Measurements from ENCODE around the gene FBXL3. TPM values are rescaled to one million over a fixed set of nuclear protein-coding genes. Genes with fewer than 3 reads are reported as not detected.
A peak's percentile ranks its signal among the peaks of the same experiment; 100 is the strongest.

Gene FBXL3
- polyA plus RNA-seq, 1 donor (not counting 4 experiments of a cell fraction or from before 2014, with no cell fraction given): 25.4 TPM

DNA sequence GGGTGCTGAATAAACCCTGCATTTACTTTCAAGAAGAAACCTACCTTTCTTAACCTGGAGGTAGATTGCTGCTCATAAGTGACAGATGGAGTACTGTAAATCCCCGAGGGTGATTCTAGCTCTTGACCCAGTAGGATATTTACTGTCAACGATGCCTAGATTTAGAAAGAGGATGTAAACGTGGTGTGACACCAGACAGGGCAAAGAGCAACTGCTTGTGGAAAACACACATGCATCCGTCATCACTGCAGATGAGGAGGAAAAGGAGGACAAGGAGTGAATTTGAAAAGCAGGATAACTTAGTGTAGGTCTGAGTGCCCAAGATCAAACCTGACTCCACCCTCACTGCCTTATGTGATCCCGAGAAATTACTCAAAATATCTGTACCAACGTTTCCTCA, 44.9 kb downstream of the FBXL3 start:
- Histone ChIP-seq H3K4me2 (ENCODE audit: control insufficient read depth, extremely low read depth, insufficient read depth, low read depth, low read length) (no peak overlapping the region), H3K4me1 (ENCODE audit: control insufficient read depth, extremely low read depth, insufficient read depth, low read length) (peaks cover 3% of the 10 kb centered on the region), H3K9me1 (ENCODE audit: control insufficient read depth, extremely low read depth, insufficient read depth, low read length) (no peaks in the 10 kb centered on the region), H4K20me1 (ENCODE audit: control insufficient read depth, extremely low read depth, insufficient read depth, low read length) (no peaks in the 10 kb centered on the region), H3K27me3 (ENCODE audit: control insufficient read depth, extremely low read depth, insufficient read depth, low read length) (peaks cover 15% of the 10 kb centered on the region), H3K4me3 (ENCODE audit: control insufficient read depth in 2 of 3, extremely low read depth in 1 of 3, insufficient read depth in 2 of 3, low read depth in 1 of 3, low read length in 3 of 3) (no peak overlapping the region), H2AFZ (ENCODE audit: control insufficient read depth, low read length) (no peak overlapping the region), H3K9ac (ENCODE audit: control insufficient read depth, extremely low read depth, insufficient read depth, low read length) (no peak overlapping the region), H3K27ac (ENCODE audit: control insufficient read depth, insufficient read depth, low read length) (no peak overlapping the region), H3K79me2 (ENCODE audit: control insufficient read depth, insufficient read depth, low read length) (no peaks in the 10 kb centered on the region), H3K9me3 (ENCODE audit: control insufficient read depth, low read depth, low read length) (no peaks in the 10 kb centered on the region), H3K36me3 (ENCODE audit: control insufficient read depth in 2 of 2, extremely low read depth in 1 of 2, insufficient read depth in 2 of 2, low read length in 2 of 2) (no peaks in the 10 kb centered on the region)
- DNase-seq (ENCODE audit: low read depth, low spot score) (no peak), FAIRE-seq (no peak)
- dilution Hi-C loops (cut with MboI; ENCODE audit: extremely low pct_ligation_motif_present, low sequenced_read_pairs): no loop called here
- no peak for TF ChIP-seq EZH2 (IDR thresholded peaks at IDR 0.05; ENCODE audit: low read length)
- TF ChIP-seq, protein P1, sequence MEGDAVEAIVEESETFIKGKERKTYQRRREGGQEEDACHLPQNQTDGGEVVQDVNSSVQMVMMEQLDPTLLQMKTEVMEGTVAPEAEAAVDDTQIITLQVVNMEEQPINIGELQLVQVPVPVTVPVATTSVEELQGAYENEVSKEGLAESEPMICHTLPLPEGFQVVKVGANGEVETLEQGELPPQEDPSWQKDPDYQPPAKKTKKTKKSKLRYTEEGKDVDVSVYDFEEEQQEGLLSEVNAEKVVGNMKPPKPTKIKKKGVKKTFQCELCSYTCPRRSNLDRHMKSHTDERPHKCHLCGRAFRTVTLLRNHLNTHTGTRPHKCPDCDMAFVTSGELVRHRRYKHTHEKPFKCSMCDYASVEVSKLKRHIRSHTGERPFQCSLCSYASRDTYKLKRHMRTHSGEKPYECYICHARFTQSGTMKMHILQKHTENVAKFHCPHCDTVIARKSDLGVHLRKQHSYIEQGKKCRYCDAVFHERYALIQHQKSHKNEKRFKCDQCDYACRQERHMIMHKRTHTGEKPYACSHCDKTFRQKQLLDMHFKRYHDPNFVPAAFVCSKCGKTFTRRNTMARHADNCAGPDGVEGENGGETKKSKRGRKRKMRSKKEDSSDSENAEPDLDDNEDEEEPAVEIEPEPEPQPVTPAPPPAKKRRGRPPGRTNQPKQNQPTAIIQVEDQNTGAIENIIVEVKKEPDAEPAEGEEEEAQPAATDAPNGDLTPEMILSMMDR (optimal IDR thresholded peaks at IDR 0.05 in 1 of 3, IDR thresholded peaks at IDR 0.05 in 1 of 3, conservative IDR thresholded peaks at IDR 0.05 in 1 of 3; ENCODE audit: extremely low read depth in 1 of 3, insufficient read depth in 2 of 3, low read length in 3 of 3): no peak

DNA sequence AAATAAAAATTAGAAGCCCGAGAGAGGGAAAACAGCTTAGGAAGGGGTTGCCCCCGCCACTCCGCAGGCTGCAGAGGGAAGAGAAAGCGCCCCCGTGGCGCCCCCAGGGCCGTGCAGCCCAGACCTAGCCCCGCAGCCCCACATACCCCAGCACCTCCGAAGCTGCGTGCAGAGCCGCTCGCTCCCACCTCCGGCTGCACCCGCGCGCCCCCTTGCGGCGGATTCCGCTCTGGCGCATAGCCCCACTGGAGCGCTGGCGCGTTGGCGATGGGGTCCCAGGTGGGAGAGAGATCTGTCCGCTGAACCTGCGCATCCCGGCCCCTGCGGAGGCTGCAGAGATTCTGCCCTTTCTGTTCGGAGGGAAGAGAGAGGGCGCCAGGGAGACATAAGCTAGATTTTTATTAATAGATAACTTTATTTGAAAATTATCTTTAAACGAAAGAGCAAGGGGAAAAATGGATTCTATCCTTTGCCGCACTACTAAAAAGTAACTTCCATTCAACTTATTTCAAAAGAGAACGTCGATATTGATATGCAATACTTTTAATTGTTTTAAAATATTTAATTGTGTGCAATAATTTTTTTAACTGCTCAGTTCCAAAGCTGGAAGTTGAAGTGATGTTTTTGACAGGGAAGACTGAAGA, 46.8 kb downstream of the FBXL3 start:
- DNase-seq (ENCODE audit: low read depth, low spot score) (no peak), FAIRE-seq (no peak)
- H3K4me3 ChIP-seq (ENCODE audit: control insufficient read depth in 2 of 3, extremely low read depth in 1 of 3, insufficient read depth in 2 of 3, low read depth in 1 of 3, low read length in 3 of 3): no peak overlapping the region
- peaks cover 12% of the 10 kb centered on the region for H3K4me1 ChIP-seq (ENCODE audit: control insufficient read depth, extremely low read depth, insufficient read depth, low read length)
- no peak for TF ChIP-seq EZH2 (IDR thresholded peaks at IDR 0.05; ENCODE audit: low read length)
- TF ChIP-seq, protein P1 (optimal IDR thresholded peaks at IDR 0.05 in 1 of 3, IDR thresholded peaks at IDR 0.05 in 1 of 3, conservative IDR thresholded peaks at IDR 0.05 in 1 of 3; ENCODE audit: extremely low read depth in 1 of 3, insufficient read depth in 2 of 3, low read length in 3 of 3): peak; percentile 76 to 99 (median 87)
- H3K27me3 ChIP-seq (ENCODE audit: control insufficient read depth, extremely low read depth, insufficient read depth, low read length): peaks cover 12% of the 10 kb centered on the region
- H3K9ac ChIP-seq (ENCODE audit: control insufficient read depth, extremely low read depth, insufficient read depth, low read length): no peak overlapping the region
- no peaks in the 10 kb centered on the region for H3K9me1 ChIP-seq (ENCODE audit: control insufficient read depth, extremely low read depth, insufficient read depth, low read length)
- H3K36me3 ChIP-seq (ENCODE audit: control insufficient read depth in 2 of 2, extremely low read depth in 1 of 2, insufficient read depth in 2 of 2, low read length in 2 of 2): no peaks in the 10 kb centered on the region
- no peak overlapping the region for H3K27ac ChIP-seq (ENCODE audit: control insufficient read depth, insufficient read depth, low read length)
- H3K9me3 ChIP-seq (ENCODE audit: control insufficient read depth, low read depth, low read length): no peaks in the 10 kb centered on the region
- dilution Hi-C loops (cut with MboI; ENCODE audit: extremely low pct_ligation_motif_present, low sequenced_read_pairs): no loop called here
- no peaks in the 10 kb centered on the region for H4K20me1 ChIP-seq (ENCODE audit: control insufficient read depth, extremely low read depth, insufficient read depth, low read length)
- H2AFZ ChIP-seq (ENCODE audit: control insufficient read depth, low read length): no peak overlapping the region
- peak overlapping the region; percentile 64 for H3K4me2 ChIP-seq (ENCODE audit: control insufficient read depth, extremely low read depth, insufficient read depth, low read depth, low read length)
- H3K79me2 ChIP-seq (ENCODE audit: control insufficient read depth, insufficient read depth, low read length): no peaks in the 10 kb centered on the region
